ENCODE data around the gene BANK1.

BANK1 gene

GRCh38 chr4:101791182-101791558 is 640 bp downstream of the BANK1 start:
- H3K4me3 ChIP-seq (replicated peaks; ENCODE audit: insufficient read depth, low read length): peak overlapping the region; percentile 56
- TF ChIP-seq POLR2AphosphoS5 (IDR thresholded peaks at IDR 0.05; ENCODE audit: low read depth): no peak
- TF ChIP-seq SPI1 (IDR thresholded peaks at IDR 0.05; ENCODE audit: borderline replicate concordance, low read depth): no peak
- TF ChIP-seq GABPA (IDR thresholded peaks at IDR 0.05; ENCODE audit: low read depth): no peak
- TF ChIP-seq CTCF (IDR thresholded peaks at IDR 0.05; ENCODE audit: insufficient read depth, low read length): no peak
- no peak for TF ChIP-seq REST (IDR thresholded peaks at IDR 0.05; ENCODE audit: insufficient replicate concordance, low read depth)
- H3K27ac ChIP-seq (replicated peaks): peak overlapping the region; percentile 78
- DNase-seq (ENCODE audit: low read depth in 1 of 2, low spot score in 1 of 2): peak in 1 of 2 experiments; percentile 26
- H3K27me3 ChIP-seq (ENCODE audit: insufficient read depth, poor library complexity, severe bottlenecking): no peaks in the 10 kb centered on the region

DNA sequence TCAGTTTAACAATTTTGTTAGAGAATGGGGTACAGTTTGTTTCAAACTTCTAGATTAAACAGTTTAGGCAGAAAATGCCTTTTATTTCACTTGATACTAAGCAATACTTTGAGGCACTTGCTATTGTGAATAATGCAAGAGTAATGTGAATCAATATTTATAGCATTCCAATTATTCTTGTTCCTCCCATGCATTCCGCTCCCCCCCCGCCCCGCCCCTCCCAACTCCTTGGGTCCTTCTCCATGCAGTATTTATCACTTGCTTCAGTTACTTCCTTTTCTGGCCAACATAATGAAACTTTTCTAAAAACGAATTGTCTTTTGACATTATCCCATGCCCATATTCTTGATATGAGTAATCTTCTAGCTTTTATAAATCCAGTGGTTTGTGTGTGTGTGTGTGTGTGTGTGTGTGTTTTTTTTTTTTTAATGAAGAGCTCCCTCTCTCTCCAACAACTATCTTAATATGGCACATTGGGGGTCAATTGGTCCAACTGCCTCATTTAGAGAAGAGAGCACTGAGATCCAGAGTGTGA is 1.6 kb downstream of the BANK1 start:
- TF ChIP-seq GABPA (IDR thresholded peaks at IDR 0.05; ENCODE audit: low read depth) (no peak), REST (IDR thresholded peaks at IDR 0.05; ENCODE audit: insufficient replicate concordance, low read depth) (no peak), POLR2AphosphoS5 (IDR thresholded peaks at IDR 0.05; ENCODE audit: low read depth) (no peak), CTCF (IDR thresholded peaks at IDR 0.05; ENCODE audit: insufficient read depth, low read length) (no peak), SPI1 (IDR thresholded peaks at IDR 0.05; ENCODE audit: borderline replicate concordance, low read depth) (no peak)
- Histone ChIP-seq H3K27me3 (ENCODE audit: insufficient read depth, poor library complexity, severe bottlenecking) (no peaks in the 10 kb centered on the region), H3K4me3 (replicated peaks; ENCODE audit: insufficient read depth, low read length) (no peak overlapping the region), H3K27ac (replicated peaks) (0 out of 2 replicates have a peak overlapping the region, but pooled peaks have one; percentile 78)
- DNase-seq (ENCODE audit: low read depth in 1 of 2, low spot score in 1 of 2): no peak

DNA sequence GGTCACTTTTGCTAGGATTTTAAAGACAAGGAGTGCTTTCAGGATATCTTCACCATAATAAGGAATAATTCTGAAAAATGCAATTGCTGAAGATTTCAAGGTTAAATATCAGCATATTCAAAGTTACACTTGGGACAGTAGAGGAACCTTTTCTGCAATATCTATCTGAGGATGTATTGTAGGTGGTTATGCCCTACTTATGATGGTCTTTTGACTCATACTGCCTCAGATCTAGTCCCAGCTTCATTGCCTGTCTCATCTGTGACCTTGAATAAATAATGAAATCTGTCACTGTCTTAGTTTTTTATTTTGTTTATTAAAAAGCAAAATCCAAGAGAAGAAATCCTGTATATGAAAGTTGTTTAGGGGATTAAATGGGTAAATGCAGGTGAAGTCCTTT is 2.9 kb downstream of the BANK1 start:
- Histone ChIP-seq H3K4me3 (replicated peaks; ENCODE audit: insufficient read depth, low read length) (no peak overlapping the region), H3K27ac (replicated peaks) (no peak overlapping the region), H3K27me3 (ENCODE audit: insufficient read depth, poor library complexity, severe bottlenecking) (no peaks in the 10 kb centered on the region)
- TF ChIP-seq CTCF (IDR thresholded peaks at IDR 0.05; ENCODE audit: insufficient read depth, low read length): no peak
- no peak for TF ChIP-seq SPI1 (IDR thresholded peaks at IDR 0.05; ENCODE audit: borderline replicate concordance, low read depth)
- no peak for TF ChIP-seq GABPA (IDR thresholded peaks at IDR 0.05; ENCODE audit: low read depth)
- TF ChIP-seq REST (IDR thresholded peaks at IDR 0.05; ENCODE audit: insufficient replicate concordance, low read depth): no peak
- no peak for TF ChIP-seq POLR2AphosphoS5 (IDR thresholded peaks at IDR 0.05; ENCODE audit: low read depth)
- DNase-seq (ENCODE audit: low read depth in 1 of 2, low spot score in 1 of 2): no peak

All from HL-60 (cell line).